HEK293 (cell line): ENCODE data around the gene CRELD1.

ENCODE experiments used
- CTCF ChIA-PET: fragments of 350-600 bp; formaldehyde crosslinking; extraction: SDS; loops from one replicate; lab custom pipeline; 2021; ENCODE audit warnings: antibody characterized with exemption; lab: Yijun Ruan, JAX
- POLR2A ChIA-PET: fragments of 300-600 bp; formaldehyde crosslinking; extraction: SDS; loops from one replicate; lab custom pipeline; 2020; ENCODE audit warnings: antibody characterized with exemption, inconsistent platforms; lab: Yijun Ruan, JAX
- H3K27ac ChIP-seq: fragments of 200-500 bp; sonication (Bioruptor generic); 2 replicates; pipeline ENCODE4 v1.5.1; 2014; ENCODE audit warnings: low read depth, low read length, control low read depth, inconsistent platforms; ENCODE audit errors: extremely low read depth
- H3K36me3 ChIP-seq, 2 experiments: fragments of 200-500 bp in 1 of 2; sonication (Bioruptor generic) in 1 of 2; 1 replicate in 1 of 2; 2 replicates in 1 of 2; pipeline ENCODE4 v1.5.1; 2014 to 2017; ENCODE audit warnings: inconsistent platforms in 2 of 2, low read length in 2 of 2; ENCODE audit not compliant: control insufficient read depth in 2 of 2, insufficient read depth in 1 of 2
- H3K4me1 ChIP-seq: fragments of 200-500 bp; sonication (Bioruptor generic); 2 replicates; pipeline ENCODE4 v1.5.1; 2014; ENCODE audit warnings: mild to moderate bottlenecking, low read length, inconsistent platforms; ENCODE audit not compliant: control insufficient read depth, insufficient read depth
- H3K4me3 ChIP-seq: 2 replicates; pipeline ENCODE4 v1.5.1; 2011; ENCODE audit warnings: low read depth, mild to moderate bottlenecking, control low read depth, low read length, moderate library complexity
- H3K9me3 ChIP-seq: fragments of 200-500 bp; sonication (Bioruptor generic); 2 replicates; pipeline ENCODE4 v1.5.1; 2014; ENCODE audit warnings: low read depth, low read length, inconsistent platforms; ENCODE audit not compliant: control insufficient read depth, insufficient read depth
- SCRT1 ChIP-seq: fragments of 450-650 bp; formaldehyde crosslinking; IDR thresholded peaks from 2 replicates; pipeline ENCODE4 v1.5.1; 2016; ENCODE audit warnings: missing biosample characterization, missing genetic modification characterization, borderline replicate concordance
- ZBTB17 ChIP-seq: fragments of 450-650 bp; formaldehyde crosslinking; IDR thresholded peaks from 2 replicates; pipeline ENCODE4 v1.5.1; 2016; ENCODE audit warnings: missing biosample characterization, missing genetic modification characterization
- ZNF121 ChIP-seq: fragments of 450-650 bp; formaldehyde crosslinking; IDR thresholded peaks from 2 replicates; pipeline ENCODE4 v1.5.1; 2016; ENCODE audit warnings: missing biosample characterization, missing genetic modification characterization
- ZNF184 ChIP-seq: fragments of 450-650 bp; IDR thresholded peaks from 2 replicates; pipeline ENCODE4 v1.5.1; 2018; ENCODE audit warnings: missing biosample characterization, mild to moderate bottlenecking, missing genetic modification characterization
- ZNF19 ChIP-seq: fragments of 450-650 bp; formaldehyde crosslinking; IDR thresholded peaks from 2 replicates; pipeline ENCODE4; 2016; ENCODE audit warnings: missing biosample characterization, missing genetic modification characterization, low read depth
- ZNF324 ChIP-seq: fragments of 450-650 bp; formaldehyde crosslinking; IDR thresholded peaks from 2 replicates; pipeline ENCODE4 v1.5.1; 2016; ENCODE audit warnings: missing biosample characterization, missing genetic modification characterization
- ZNF48 ChIP-seq: fragments of 450-650 bp; formaldehyde crosslinking; IDR thresholded peaks from 2 replicates; pipeline ENCODE4 v1.5.1; 2016; ENCODE audit warnings: missing biosample characterization, missing genetic modification characterization
- ZNF521 ChIP-seq: fragments of 450-650 bp; formaldehyde crosslinking; IDR thresholded peaks from 2 replicates; pipeline ENCODE4 v1.5.1; 2017; ENCODE audit warnings: missing biosample characterization, mild to moderate bottlenecking, missing genetic modification characterization
- TF ChIP-seq, protein P1 (sequence below): fragments of 450-650 bp; formaldehyde crosslinking; IDR thresholded peaks from 2 replicates; pipeline ENCODE4 v1.5.1; 2017; ENCODE audit warnings: missing biosample characterization, missing genetic modification characterization
- TF ChIP-seq, protein P2 (sequence below): fragments of 450-650 bp; formaldehyde crosslinking; IDR thresholded peaks from 2 replicates; pipeline ENCODE4 v1.5.1; 2017; ENCODE audit warnings: missing biosample characterization, missing genetic modification characterization
- TF ChIP-seq, protein P3 (sequence below): fragments of 450-650 bp; formaldehyde crosslinking; IDR thresholded peaks from 2 replicates; pipeline ENCODE4 v1.5.1; 2016; ENCODE audit warnings: missing biosample characterization, missing genetic modification characterization
- TF ChIP-seq, protein P4 (sequence below): fragments of 450-650 bp; formaldehyde crosslinking; IDR thresholded peaks from 2 replicates; pipeline ENCODE4 v1.5.0; 2017; ENCODE audit warnings: missing biosample characterization, missing genetic modification characterization, borderline replicate concordance

CRELD1 gene

DNA sequence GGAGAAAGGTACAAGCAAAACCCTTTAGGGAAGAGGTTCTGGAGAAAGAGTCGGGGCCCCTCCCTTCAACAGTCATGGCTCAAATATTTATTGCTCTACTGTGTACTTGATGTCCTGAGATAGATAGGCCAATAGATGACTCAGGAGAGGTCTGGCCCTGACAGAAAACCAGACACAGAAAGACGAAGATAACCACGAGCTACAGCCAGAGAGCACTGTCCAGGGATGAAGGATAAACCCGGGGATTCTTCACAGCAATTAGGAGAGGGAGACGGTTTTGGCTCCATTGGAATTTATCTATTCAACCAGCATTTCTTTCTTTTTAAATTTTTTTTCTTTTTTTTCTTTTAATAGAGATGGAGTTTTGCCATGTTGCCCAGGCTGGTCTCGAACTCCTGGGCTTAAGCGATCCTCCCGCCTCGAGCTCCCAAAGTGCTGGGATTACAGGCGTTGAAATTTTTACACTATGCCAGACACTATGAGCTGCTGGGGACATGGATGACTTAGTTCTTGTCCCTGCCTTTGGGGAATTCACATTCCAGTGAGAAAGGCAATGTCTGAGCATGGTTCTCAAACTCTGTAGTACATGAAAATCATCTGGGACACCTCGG lies 49.0 kb upstream of the CRELD1 start:
- ChIA-PET POLR2A (interaction anchor here (1.2 to 1.4 kb wide), 2 partner anchors 21 to 32 kb away, joined by 3 to 4 read pairs; partner anchors contain the start of gene IL17RC), CTCF (interaction anchor here (0.6 to 1.1 kb wide), 2 partner anchors 62 to 68 kb away, joined by 3 read pairs; partner anchors contain the start of gene PRRT3)
- H3K27ac ChIP-seq = no peak overlapping the region

DNA sequence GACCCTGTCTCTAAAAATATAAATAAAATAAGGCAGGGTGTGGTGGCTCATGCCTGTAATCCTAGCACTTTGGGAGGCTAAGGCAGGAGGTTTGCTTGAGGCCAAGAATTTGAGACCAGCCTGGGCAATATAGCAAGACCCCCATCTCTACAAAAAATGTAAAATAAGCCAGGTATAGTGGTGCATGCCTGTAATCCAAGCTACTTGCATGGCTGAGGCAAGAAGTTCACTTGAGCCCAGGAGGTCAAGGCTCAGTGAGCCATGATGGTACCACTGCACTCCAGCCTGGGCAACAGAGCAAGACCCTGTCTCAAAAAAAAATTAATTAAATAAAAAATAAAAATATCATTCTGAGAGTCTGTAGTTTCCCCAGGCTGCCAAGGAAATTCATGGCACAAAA lies 47.3 kb upstream of the CRELD1 start:
- TF ChIP-seq ZNF121 (peak; percentile 96), ZNF324 (tag by site-specific recombination) (no peak)
- H3K4me1 ChIP-seq = no peaks in the 10 kb centered on the region
- CTCF ChIA-PET = no interaction called here
- POLR2A ChIA-PET = no interaction called here
- no peak overlapping the region for H3K4me3 ChIP-seq
- H3K9me3 ChIP-seq = no peaks in the 10 kb centered on the region
- H3K36me3 ChIP-seq = no peaks in the 10 kb centered on the region
- H3K27ac ChIP-seq = no peak overlapping the region

More for the DNA sequence above, 49.0 kb upstream of the CRELD1 start:
- peak; percentile 69 for TF ChIP-seq ZBTB17 (tag by site-specific recombination)
- TF ChIP-seq ZNF19 (tag by site-specific recombination) = no peak
- TF ChIP-seq, protein P1, sequence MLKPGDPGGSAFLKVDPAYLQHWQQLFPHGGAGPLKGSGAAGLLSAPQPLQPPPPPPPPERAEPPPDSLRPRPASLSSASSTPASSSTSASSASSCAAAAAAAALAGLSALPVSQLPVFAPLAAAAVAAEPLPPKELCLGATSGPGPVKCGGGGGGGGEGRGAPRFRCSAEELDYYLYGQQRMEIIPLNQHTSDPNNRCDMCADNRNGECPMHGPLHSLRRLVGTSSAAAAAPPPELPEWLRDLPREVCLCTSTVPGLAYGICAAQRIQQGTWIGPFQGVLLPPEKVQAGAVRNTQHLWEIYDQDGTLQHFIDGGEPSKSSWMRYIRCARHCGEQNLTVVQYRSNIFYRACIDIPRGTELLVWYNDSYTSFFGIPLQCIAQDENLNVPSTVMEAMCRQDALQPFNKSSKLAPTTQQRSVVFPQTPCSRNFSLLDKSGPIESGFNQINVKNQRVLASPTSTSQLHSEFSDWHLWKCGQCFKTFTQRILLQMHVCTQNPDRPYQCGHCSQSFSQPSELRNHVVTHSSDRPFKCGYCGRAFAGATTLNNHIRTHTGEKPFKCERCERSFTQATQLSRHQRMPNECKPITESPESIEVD = no peak
- TF ChIP-seq ZNF184 (tag by site-specific recombination) = no peak
- TF ChIP-seq, all 188 proteins: peak for 1
- no peaks in the 10 kb centered on the region for H3K4me1 ChIP-seq
- H3K9me3 ChIP-seq = no peaks in the 10 kb centered on the region
- no peaks in the 10 kb centered on the region for H3K36me3 ChIP-seq
- H3K4me3 ChIP-seq = no peak overlapping the region

DNA sequence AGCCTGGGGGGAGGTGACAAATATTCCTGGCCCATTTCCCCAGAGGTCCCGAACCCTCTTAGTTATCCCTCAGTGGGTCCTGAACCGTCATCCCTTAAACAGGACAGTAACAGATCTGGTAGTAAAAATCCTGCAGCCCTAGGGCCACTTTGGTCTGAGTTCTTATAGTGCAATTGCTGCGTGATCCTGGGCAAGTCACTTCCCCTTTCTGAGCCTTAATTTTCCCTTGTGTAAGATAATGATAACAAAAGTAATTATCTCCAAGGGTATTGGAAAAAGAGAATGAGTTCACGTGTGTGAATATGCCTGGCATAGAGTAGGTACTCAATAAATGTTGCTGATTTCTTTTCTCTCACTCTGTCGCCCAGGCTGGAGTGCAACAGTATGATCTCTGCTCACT lies 46.2 kb upstream of the CRELD1 start:
- Histone ChIP-seq H3K4me1 (no peaks in the 10 kb centered on the region), H3K9me3 (no peaks in the 10 kb centered on the region), H3K36me3 (peaks cover under 1 to 3% of the 10 kb centered on the region in 2 experiments; a peak in 2 of 3 replicates), H3K4me3 (no peak overlapping the region), H3K27ac (no peak overlapping the region)
- TF ChIP-seq ZNF521 (no peak), ZNF48 (tag by site-specific recombination) (no peak), SCRT1 (no peak)
- TF ChIP-seq, protein P2, sequence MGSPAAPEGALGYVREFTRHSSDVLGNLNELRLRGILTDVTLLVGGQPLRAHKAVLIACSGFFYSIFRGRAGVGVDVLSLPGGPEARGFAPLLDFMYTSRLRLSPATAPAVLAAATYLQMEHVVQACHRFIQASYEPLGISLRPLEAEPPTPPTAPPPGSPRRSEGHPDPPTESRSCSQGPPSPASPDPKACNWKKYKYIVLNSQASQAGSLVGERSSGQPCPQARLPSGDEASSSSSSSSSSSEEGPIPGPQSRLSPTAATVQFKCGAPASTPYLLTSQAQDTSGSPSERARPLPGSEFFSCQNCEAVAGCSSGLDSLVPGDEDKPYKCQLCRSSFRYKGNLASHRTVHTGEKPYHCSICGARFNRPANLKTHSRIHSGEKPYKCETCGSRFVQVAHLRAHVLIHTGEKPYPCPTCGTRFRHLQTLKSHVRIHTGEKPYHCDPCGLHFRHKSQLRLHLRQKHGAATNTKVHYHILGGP (tag by site-specific recombination) = no peak
- TF ChIP-seq, protein P3, sequence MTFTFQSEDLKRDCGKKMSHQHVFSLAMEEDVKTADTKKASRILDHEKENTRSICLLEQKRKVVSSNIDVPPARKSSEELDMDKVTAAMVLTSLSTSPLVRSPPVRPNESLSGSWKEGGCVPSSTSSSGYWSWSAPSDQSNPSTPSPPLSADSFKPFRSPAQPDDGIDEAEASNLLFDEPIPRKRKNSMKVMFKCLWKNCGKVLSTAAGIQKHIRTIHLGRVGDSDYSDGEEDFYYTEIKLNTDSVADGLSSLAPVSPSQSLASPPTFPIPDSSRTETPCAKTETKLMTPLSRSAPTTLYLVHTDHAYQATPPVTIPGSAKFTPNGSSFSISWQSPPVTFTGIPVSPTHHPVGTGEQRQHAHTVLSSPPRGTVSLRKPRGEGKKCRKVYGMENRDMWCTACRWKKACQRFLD (tag by site-specific recombination) = no peak
- TF ChIP-seq, protein P4, sequence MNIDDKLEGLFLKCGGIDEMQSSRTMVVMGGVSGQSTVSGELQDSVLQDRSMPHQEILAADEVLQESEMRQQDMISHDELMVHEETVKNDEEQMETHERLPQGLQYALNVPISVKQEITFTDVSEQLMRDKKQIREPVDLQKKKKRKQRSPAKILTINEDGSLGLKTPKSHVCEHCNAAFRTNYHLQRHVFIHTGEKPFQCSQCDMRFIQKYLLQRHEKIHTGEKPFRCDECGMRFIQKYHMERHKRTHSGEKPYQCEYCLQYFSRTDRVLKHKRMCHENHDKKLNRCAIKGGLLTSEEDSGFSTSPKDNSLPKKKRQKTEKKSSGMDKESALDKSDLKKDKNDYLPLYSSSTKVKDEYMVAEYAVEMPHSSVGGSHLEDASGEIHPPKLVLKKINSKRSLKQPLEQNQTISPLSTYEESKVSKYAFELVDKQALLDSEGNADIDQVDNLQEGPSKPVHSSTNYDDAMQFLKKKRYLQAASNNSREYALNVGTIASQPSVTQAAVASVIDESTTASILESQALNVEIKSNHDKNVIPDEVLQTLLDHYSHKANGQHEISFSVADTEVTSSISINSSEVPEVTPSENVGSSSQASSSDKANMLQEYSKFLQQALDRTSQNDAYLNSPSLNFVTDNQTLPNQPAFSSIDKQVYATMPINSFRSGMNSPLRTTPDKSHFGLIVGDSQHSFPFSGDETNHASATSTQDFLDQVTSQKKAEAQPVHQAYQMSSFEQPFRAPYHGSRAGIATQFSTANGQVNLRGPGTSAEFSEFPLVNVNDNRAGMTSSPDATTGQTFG (tag by site-specific recombination) = no peak
- ChIA-PET POLR2A (no interaction called here), CTCF (no interaction called here)
